PC-9 (cell line): ENCODE data around the gene BMPR1B.

Source experiments
- EZH2 ChIP-seq: fragments of 200-600 bp; sonication (generic); IDR thresholded peaks from 2 replicates; pipeline ENCODE4 v1.8.0; 2017; ENCODE audit warnings: antibody characterized with exemption, low read depth
- TF ChIP-seq, protein P1 (sequence below): fragments of 200-600 bp; sonication (generic); conservative IDR thresholded peaks from 2 replicates; pipeline ENCODE4 v1.6.1; 2017; ENCODE audit warnings: mixed run types, antibody characterized with exemption, mild to moderate bottlenecking, moderate library complexity

DNA sequence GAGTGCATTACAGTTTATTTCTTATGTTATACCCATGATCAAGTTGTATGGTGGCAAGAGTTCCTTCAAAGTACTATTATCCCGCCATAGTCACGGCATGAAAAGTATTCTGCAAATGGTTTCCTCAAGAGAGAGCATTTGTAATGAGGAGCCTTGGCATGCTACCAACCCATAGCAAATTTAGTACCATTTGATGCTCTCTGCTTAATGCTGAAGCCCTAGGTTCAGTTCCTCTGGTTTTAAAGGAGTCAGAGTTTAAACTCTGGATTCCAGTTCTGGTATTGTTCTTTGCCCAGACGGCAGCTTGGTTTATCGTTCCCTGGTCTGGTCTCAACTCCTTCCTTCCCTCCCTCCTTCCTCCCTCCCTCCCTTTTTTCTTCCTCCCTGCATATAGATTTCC is 371.3 kb downstream of the BMPR1B start:
- TF ChIP-seq, protein P1, sequence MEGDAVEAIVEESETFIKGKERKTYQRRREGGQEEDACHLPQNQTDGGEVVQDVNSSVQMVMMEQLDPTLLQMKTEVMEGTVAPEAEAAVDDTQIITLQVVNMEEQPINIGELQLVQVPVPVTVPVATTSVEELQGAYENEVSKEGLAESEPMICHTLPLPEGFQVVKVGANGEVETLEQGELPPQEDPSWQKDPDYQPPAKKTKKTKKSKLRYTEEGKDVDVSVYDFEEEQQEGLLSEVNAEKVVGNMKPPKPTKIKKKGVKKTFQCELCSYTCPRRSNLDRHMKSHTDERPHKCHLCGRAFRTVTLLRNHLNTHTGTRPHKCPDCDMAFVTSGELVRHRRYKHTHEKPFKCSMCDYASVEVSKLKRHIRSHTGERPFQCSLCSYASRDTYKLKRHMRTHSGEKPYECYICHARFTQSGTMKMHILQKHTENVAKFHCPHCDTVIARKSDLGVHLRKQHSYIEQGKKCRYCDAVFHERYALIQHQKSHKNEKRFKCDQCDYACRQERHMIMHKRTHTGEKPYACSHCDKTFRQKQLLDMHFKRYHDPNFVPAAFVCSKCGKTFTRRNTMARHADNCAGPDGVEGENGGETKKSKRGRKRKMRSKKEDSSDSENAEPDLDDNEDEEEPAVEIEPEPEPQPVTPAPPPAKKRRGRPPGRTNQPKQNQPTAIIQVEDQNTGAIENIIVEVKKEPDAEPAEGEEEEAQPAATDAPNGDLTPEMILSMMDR: no peak
- TF ChIP-seq EZH2: no peak
